NCI-H146 treated with DMSO at 0.1 percent for 48 hours (cell line): ENCODE measurements around the gene CPAMD8.

Source experiments
- DNase-seq: peaks from one replicate; lab custom pipeline; 2025; ENCODE audit not compliant: unreplicated experiment; lab: John Stamatoyannopoulos, UW

Gene CPAMD8

GRCh38 chr19:16921766-16922591 lies 104.6 kb downstream of the CPAMD8 start:
- no peak for DNase-seq

DNA sequence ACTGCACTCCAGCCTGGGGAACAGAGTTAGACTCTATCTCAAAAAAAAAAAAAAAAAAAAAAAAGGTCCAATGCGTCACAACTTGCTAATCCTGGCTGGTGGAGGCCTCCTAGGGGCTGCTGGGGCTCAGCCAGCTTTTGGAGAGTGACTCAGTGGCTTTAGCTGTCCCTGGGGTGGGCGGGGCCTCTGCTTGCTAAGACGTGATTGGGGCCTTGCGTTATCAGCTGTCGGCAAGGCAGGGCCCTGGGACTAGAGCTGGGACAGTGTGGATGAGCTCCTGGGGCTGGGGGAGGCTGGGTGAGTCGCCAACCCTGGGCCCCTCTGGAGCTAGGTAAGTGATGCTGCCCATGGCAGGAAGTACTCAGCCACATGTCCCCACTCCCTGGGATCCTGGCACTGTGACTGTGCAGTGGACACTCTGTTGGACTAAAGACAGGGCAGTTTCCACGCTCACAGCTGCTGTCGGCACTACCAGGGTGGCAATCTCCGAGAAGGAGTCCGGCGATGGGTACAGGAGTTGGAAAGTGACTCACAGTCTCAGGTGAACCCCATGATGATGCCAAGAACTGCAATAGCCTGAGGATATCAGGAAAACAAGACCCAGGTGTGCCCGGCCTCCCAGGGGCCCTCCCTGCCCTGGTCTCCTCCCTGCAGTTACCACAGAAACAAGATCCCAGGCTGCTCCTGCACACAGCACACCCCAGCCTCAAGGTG lies 105.6 kb downstream of the CPAMD8 start:
- no peak for DNase-seq

GRCh38 chr19:16919496-16919895 lies 107.1 kb downstream of the CPAMD8 start:
- DNase-seq = no peak

- DNase-seq = no peak
Observed at GRCh38 chr19:16917401-16917800, 109.2 kb downstream of the CPAMD8 start.

DNA sequence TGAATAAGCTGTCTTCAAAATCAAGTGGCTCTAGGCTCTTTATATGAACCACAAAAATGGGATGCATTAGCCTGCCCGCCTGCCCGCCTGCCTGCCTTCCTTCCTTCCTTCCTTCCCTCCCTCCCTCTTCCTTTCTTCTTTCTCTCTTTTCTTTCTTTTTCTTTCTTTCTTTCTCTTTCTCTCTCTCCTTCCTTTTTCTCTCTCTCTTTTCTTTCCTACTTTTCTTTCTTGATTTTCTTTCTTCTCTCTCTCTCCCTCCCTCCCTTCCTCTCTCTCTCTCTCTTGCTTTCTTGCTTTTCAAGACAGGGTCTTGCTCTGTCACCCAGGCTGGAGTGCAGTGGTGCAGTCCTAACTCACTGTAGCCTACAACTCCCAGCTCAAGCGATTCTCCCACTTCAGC lies 110.9 kb downstream of the CPAMD8 start:
- no peak for DNase-seq

DNA sequence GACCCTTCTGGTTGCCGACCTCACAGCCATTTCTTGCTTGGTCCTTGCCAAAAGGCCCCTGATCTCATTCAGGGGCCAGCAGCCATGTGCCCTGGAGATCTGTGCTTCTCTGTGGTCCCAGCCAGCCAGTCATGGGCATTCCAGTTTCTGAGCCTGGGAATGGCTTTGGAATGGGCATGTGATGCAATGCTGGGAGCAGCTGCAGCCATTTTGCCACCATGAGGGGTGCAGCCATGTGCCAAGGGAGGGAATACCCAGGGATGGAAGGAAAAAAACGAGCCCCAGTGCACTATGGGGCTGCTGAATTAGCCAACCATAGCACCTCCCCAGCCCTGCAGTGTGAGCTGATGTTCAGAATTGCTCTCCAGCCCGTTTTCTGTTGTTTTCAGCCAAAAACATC lies 111.5 kb downstream of the CPAMD8 start:
- DNase-seq = no peak

DNA sequence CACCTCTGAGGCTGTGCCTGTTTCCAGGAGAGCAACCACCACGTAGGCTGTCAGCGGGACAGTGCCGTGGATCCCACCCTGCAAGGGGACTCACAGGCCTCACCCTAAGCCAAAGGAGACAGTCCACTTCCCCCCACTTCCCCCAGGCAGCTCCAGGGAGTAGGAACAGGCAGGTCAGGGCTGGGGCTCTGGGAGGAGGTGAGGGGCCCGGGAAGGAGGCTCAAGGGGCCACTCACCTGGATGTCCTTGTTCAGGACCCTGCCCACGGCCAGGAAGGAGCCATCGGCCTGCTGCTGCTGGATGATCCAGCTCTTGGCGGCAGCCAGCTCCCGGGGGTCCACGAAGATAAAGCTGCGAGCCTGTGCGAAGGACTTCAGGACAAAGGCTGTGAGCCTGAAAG lies 112.2 kb downstream of the CPAMD8 start:
- DNase-seq = no peak

DNA sequence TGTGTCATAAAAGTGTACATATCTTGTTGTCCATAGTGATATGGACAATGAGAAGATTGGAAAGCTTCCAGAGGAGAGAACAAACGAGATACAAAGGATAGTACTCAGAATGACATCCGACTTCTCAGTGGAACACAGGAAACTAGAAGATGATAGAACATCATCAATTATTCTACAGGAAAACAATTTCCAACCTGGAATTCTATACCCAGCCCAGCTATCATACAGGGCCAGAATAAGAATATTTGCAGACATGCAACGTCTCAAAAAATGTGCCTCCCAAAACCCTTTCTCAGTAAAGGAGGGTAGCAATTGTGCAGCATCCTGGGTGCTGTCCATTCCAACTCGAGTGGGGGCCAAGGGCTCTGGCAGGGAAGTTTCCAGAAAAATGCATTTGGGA lies 113.8 kb downstream of the CPAMD8 start:
- no peak for DNase-seq

DNA sequence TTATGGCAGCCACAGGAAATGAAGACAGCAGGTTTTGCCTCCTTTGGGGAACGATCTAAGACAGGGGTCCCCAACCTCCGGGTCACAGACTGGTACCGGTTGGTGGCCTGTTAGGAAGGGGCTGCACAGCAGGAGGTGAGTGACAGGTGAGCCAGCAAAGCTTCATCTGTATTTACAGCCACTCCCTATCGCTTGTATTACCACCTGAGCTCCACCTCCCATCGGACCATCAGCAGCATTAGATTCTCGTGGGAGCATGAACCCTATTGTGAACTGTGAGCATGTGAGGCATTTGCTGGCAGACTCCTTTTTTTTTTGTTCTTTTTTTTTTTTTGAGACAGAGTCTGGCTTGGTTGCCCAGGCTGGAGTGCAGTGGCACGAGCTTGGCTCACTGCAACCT lies 115.6 kb downstream of the CPAMD8 start:
- no peak for DNase-seq

DNA sequence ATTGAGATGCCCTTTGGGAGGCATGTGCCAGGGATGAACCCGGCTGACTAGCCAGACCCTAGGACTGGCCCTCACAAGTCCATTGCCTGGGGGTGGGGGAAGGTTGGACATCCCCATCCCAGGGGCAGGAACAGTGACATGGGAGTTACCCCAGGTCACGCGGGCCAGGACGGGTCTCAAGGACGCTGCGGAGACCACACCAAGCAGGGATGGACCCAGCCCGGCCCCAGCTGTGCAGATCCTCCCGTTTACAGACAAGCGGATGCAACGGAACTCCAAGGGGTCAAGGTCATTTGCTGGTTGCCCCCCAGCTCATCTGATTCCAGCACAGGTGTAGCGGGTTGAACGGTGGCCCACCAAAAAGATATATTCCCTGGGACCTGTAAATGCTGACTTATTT lies 117.9 kb downstream of the CPAMD8 start:
- no peak for DNase-seq

DNA sequence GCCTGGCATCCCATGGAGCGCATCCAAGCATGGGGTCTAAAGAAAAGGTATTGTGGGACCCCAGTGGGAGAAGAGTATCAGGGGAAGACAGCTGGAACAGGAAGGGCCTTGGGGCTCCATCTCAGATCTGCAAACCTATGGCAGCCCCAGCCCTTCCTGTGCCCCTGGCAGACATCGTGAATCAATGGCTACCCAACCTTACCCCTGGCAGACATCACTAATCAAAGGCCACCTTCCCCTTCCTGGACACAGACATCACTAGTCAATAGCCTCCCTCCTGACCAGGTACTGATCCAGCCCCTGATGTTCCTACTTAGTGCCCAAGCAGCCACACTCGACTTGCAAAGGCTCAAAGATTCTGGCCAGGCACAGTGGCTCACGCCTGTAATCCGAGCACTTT lies 122.0 kb downstream of the CPAMD8 start:
- DNase-seq = no peak

GRCh38 chr19:16903347-16903746 lies 123.3 kb downstream of the CPAMD8 start:
- DNase-seq = no peak

DNA sequence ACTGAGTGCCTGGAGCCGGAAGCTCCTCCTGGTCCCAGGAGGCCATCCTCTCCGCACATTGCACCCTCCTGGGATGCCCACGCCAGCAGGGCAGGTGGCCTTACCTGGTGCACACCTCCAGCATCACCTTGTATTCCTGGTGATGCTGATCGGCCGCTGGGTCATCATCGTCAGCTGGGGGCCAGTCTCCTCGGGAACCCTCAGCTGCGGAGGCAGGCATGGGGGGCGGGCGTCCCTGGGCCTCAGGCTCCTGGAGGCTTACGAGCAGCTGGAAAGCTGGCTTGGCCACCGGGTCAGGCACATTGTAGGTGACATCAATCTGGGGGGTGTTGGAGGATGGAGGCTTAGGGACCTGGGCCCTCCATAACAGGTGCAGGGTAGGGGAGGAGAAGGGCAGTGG lies 124.1 kb downstream of the CPAMD8 start:
- DNase-seq = no peak

DNA sequence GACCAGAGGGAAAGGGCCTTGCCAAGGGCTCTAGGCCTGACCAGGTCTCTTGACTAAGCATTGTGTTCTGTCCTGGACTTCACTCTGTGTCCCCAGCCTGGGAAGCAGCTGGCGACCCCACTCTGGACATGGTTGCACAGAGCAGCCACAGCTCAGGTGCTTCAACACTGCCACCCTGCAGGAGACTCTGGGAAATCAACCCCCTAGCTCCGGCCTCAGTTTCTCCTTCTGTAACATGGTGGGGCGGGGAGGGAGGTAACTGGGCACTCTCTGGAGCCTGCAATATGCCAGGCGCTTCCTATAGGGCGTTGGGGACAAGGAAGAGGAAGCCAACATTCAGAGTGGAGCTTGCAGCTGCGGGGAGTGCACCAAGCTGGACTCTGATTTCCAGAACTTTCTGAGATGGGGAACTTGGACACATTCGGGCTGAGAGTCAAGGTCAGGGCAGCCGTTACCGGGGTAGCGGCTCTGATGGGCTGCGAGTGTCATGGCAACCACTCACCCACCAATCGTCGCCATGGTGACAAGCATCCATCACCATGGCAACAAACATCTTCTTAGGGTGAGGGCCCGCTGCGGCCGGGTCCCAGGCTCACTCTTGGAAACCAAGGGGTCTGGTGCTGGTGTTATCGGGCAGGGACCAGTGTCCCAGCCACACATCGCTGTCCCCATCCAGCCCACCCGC lies 125.0 kb downstream of the CPAMD8 start:
- DNase-seq = no peak

- DNase-seq = peak; percentile 16
Observed at GRCh38 chr19:16899566-16900075, 127.0 kb downstream of the CPAMD8 start.

- DNase-seq = no peak
Observed at GRCh38 chr19:16898361-16899015, 128.1 kb downstream of the CPAMD8 start.

DNA sequence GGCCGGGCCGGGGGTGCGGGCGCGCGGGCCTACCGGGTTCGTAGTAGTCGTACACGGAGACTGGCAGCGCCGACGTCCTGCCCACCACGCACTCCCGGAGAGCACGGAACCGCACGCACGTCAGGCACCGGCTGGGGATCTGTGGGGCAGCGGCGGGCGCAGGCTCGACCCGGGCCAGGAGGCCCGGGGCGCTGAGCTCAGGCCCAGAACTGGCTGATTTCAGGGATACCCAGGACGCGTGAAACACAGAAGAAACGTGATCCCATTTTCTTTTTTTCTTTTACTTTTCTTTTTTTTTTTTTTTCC lies 128.8 kb downstream of the CPAMD8 start:
- DNase-seq = no peak

- DNase-seq = peak; percentile 91
Observed at GRCh38 chr19:16897029-16897855, 129.4 kb downstream of the CPAMD8 start.

- no peak for DNase-seq
Observed at GRCh38 chr19:16896146-16897028, 130.2 kb downstream of the CPAMD8 start.
